HEK293 (cell line): Measurements from ENCODE around the gene PKP4.

Experiments
- BCL6B ChIP-seq: fragments of 450-650 bp; formaldehyde crosslinking; IDR thresholded peaks from 2 replicates; pipeline ENCODE4 v1.5.1; 2017; ENCODE audit warnings: missing biosample characterization, missing genetic modification characterization
- GLIS2 ChIP-seq: fragments of 450-650 bp; formaldehyde crosslinking; IDR thresholded peaks from 2 replicates; pipeline ENCODE4 v1.5.1; 2016; ENCODE audit warnings: missing biosample characterization, missing genetic modification characterization
- PBX3 ChIP-seq: sonication (generic); formaldehyde crosslinking; IDR thresholded peaks from 2 replicates; pipeline ENCODE4 v1.8.1; 2022; ENCODE audit warnings: mild to moderate bottlenecking, moderate library complexity, missing genetic modification reagents
- SCRT1 ChIP-seq: fragments of 450-650 bp; formaldehyde crosslinking; IDR thresholded peaks from 2 replicates; pipeline ENCODE4 v1.5.1; 2016; ENCODE audit warnings: missing biosample characterization, missing genetic modification characterization, borderline replicate concordance
- SETDB1 ChIP-seq: IDR thresholded peaks from one replicate; pipeline ENCODE4 v1.6.1; 2017; ENCODE audit warnings: mild to moderate bottlenecking, low read length, moderate library complexity, mixed read lengths; ENCODE audit not compliant: insufficient read length
- SP3 ChIP-seq: fragments of 450-650 bp; formaldehyde crosslinking; IDR thresholded peaks from 2 replicates; pipeline ENCODE4 v1.5.1; 2016; ENCODE audit warnings: missing biosample characterization, missing genetic modification characterization
- SP7 ChIP-seq: fragments of 450-650 bp; formaldehyde crosslinking; IDR thresholded peaks from 2 replicates; pipeline ENCODE4 v1.5.1; 2016; ENCODE audit warnings: missing biosample characterization, missing genetic modification characterization
- TRIM28 ChIP-seq: IDR thresholded peaks from 2 replicates; pipeline ENCODE4 v1.6.1; 2011; ENCODE audit warnings: low read length, control low read depth, borderline replicate concordance
- ZBTB17 ChIP-seq: fragments of 450-650 bp; formaldehyde crosslinking; IDR thresholded peaks from 2 replicates; pipeline ENCODE4 v1.5.1; 2016; ENCODE audit warnings: missing biosample characterization, missing genetic modification characterization
- ZBTB26 ChIP-seq: fragments of 450-650 bp; formaldehyde crosslinking; optimal IDR thresholded peaks from 2 replicates; pipeline ENCODE3; 2016; ENCODE audit warnings: missing biosample characterization, mild to moderate bottlenecking, missing genetic modification characterization
- ZFP37 ChIP-seq: fragments of 450-650 bp; formaldehyde crosslinking; IDR thresholded peaks from 2 replicates; pipeline ENCODE4 v1.5.1; 2016; ENCODE audit warnings: missing biosample characterization, missing genetic modification characterization
- ZFP41 ChIP-seq: fragments of 450-650 bp; formaldehyde crosslinking; IDR thresholded peaks from 2 replicates; pipeline ENCODE4 v1.5.1; 2016; ENCODE audit warnings: missing biosample characterization, missing genetic modification characterization, borderline replicate concordance
- ZNF112 ChIP-seq: fragments of 450-650 bp; formaldehyde crosslinking; IDR thresholded peaks from 2 replicates; pipeline ENCODE4 v1.5.0; 2017; ENCODE audit warnings: missing biosample characterization, missing genetic modification characterization
- ZNF133 ChIP-seq: fragments of 450-650 bp; formaldehyde crosslinking; IDR thresholded peaks from 2 replicates; pipeline ENCODE4 v1.5.1; 2016; ENCODE audit warnings: missing biosample characterization, missing genetic modification characterization
- ZNF140 ChIP-seq: fragments of 450-650 bp; formaldehyde crosslinking; IDR thresholded peaks from 2 replicates; pipeline ENCODE4 v1.5.1; 2016; ENCODE audit warnings: missing biosample characterization, missing genetic modification characterization
- ZNF23 ChIP-seq: fragments of 450-650 bp; formaldehyde crosslinking; IDR thresholded peaks from 2 replicates; pipeline ENCODE4 v1.5.1; 2016; ENCODE audit warnings: missing biosample characterization, missing genetic modification characterization, borderline replicate concordance
- ZNF302 ChIP-seq: fragments of 450-650 bp; formaldehyde crosslinking; IDR thresholded peaks from 2 replicates; pipeline ENCODE4 v1.5.1; 2016; ENCODE audit warnings: missing biosample characterization, missing genetic modification characterization, low read depth
- ZNF311 ChIP-seq: fragments of 450-650 bp; formaldehyde crosslinking; IDR thresholded peaks from 2 replicates; pipeline ENCODE4 v1.5.1; 2017; ENCODE audit warnings: missing biosample characterization, missing genetic modification characterization, borderline replicate concordance
- ZNF341 ChIP-seq: fragments of 450-650 bp; formaldehyde crosslinking; IDR thresholded peaks from 2 replicates; pipeline ENCODE4; 2016; ENCODE audit warnings: low read depth, missing biosample characterization, missing genetic modification characterization
- ZNF350 ChIP-seq: fragments of 450-650 bp; formaldehyde crosslinking; IDR thresholded peaks from 2 replicates; pipeline ENCODE4 v1.5.0; 2017; ENCODE audit warnings: missing biosample characterization, mild to moderate bottlenecking, missing genetic modification characterization
- ZNF366 ChIP-seq: fragments of 450-650 bp; formaldehyde crosslinking; conservative IDR thresholded peaks from 2 replicates; pipeline ENCODE4 v1.5.1; 2016; ENCODE audit warnings: missing biosample characterization, missing genetic modification characterization
- ZNF391 ChIP-seq: fragments of 450-650 bp; formaldehyde crosslinking; IDR thresholded peaks from 2 replicates; pipeline ENCODE4 v1.5.1; 2016; ENCODE audit warnings: low read depth, missing biosample characterization, missing genetic modification characterization, borderline replicate concordance
- ZNF473 ChIP-seq: fragments of 450-650 bp; formaldehyde crosslinking; IDR thresholded peaks from 2 replicates; pipeline ENCODE4 v1.5.1; 2017; ENCODE audit warnings: missing biosample characterization, missing genetic modification characterization
- ZNF555 ChIP-seq: fragments of 450-650 bp; formaldehyde crosslinking; conservative IDR thresholded peaks from 2 replicates; pipeline ENCODE4 v1.5.1; 2017; ENCODE audit warnings: missing biosample characterization, mild to moderate bottlenecking, missing genetic modification characterization, inconsistent platforms
- ZNF596 ChIP-seq: fragments of 450-650 bp; IDR thresholded peaks from 2 replicates; pipeline ENCODE4 v1.5.0; 2018; ENCODE audit warnings: missing biosample characterization, mild to moderate bottlenecking, missing genetic modification characterization, moderate library complexity
- ZNF654 ChIP-seq: fragments of 450-650 bp; formaldehyde crosslinking; IDR thresholded peaks from 2 replicates; pipeline ENCODE4 v1.5.1; 2016; ENCODE audit warnings: low read depth, missing biosample characterization, missing genetic modification characterization
- ZNF670 ChIP-seq: fragments of 450-650 bp; formaldehyde crosslinking; IDR thresholded peaks from 2 replicates; pipeline ENCODE4 v1.5.1; 2016; ENCODE audit warnings: missing biosample characterization, missing genetic modification characterization, low read depth
- ZNF791 ChIP-seq: fragments of 450-650 bp; formaldehyde crosslinking; IDR thresholded peaks from 2 replicates; pipeline ENCODE4 v1.5.1; 2016; ENCODE audit warnings: missing biosample characterization, missing genetic modification characterization
- ZSCAN5A ChIP-seq: fragments of 450-650 bp; formaldehyde crosslinking; IDR thresholded peaks from 2 replicates; pipeline ENCODE4 v1.5.1; 2016; ENCODE audit warnings: missing biosample characterization, missing genetic modification characterization
- TF ChIP-seq, protein P1 (sequence below): fragments of 450-650 bp; IDR thresholded peaks from 2 replicates; pipeline ENCODE4 v1.5.1; 2018; ENCODE audit warnings: missing biosample characterization, missing genetic modification characterization
- TF ChIP-seq, protein P2 (sequence below): fragments of 450-650 bp; formaldehyde crosslinking; IDR thresholded peaks from 2 replicates; pipeline ENCODE4 v1.5.1; 2017; ENCODE audit warnings: missing biosample characterization, missing genetic modification characterization
- TF ChIP-seq, protein P3 (sequence below): fragments of 450-650 bp; formaldehyde crosslinking; IDR thresholded peaks from 2 replicates; pipeline ENCODE4 v1.5.1; 2016; ENCODE audit warnings: missing biosample characterization, missing genetic modification characterization

PKP4 gene

GRCh38 chr2:158457092-158457825, 507 bp downstream of the PKP4 start (continued):
- TF ChIP-seq, protein P1, sequence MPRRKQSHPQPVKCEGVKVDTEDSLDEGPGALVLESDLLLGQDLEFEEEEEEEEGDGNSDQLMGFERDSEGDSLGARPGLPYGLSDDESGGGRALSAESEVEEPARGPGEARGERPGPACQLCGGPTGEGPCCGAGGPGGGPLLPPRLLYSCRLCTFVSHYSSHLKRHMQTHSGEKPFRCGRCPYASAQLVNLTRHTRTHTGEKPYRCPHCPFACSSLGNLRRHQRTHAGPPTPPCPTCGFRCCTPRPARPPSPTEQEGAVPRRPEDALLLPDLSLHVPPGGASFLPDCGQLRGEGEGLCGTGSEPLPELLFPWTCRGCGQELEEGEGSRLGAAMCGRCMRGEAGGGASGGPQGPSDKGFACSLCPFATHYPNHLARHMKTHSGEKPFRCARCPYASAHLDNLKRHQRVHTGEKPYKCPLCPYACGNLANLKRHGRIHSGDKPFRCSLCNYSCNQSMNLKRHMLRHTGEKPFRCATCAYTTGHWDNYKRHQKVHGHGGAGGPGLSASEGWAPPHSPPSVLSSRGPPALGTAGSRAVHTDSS (tag by site-specific recombination) = no peak
- TF ChIP-seq ZBTB26 (tag by site-specific recombination) = no peak
- TF ChIP-seq SP7 (tag by site-specific recombination) = no peak
- no peak for TF ChIP-seq ZNF23 (tag by site-specific recombination)
- TF ChIP-seq ZNF302 (tag by site-specific recombination) = no peak
- TF ChIP-seq ZSCAN5A (tag by site-specific recombination) = no peak
- no peak for TF ChIP-seq SETDB1
- peak; percentile 50 for TF ChIP-seq SP3 (tag by site-specific recombination)
- TF ChIP-seq ZNF670 (tag by site-specific recombination) = no peak
- no peak for TF ChIP-seq PBX3 (CRISPR knock-in tag)
- TF ChIP-seq ZFP41 (tag by site-specific recombination) = no peak
- no peak for TF ChIP-seq ZNF112 (tag by site-specific recombination)
- TF ChIP-seq ZNF311 = no peak
- TF ChIP-seq ZNF140 (tag by site-specific recombination) = no peak
- TF ChIP-seq ZNF391 (tag by site-specific recombination) = no peak
- no peak for TF ChIP-seq ZNF473 (tag by site-specific recombination)
- no peak for TF ChIP-seq BCL6B (tag by site-specific recombination)
- TF ChIP-seq ZNF555 = no peak
- TF ChIP-seq, protein P2, sequence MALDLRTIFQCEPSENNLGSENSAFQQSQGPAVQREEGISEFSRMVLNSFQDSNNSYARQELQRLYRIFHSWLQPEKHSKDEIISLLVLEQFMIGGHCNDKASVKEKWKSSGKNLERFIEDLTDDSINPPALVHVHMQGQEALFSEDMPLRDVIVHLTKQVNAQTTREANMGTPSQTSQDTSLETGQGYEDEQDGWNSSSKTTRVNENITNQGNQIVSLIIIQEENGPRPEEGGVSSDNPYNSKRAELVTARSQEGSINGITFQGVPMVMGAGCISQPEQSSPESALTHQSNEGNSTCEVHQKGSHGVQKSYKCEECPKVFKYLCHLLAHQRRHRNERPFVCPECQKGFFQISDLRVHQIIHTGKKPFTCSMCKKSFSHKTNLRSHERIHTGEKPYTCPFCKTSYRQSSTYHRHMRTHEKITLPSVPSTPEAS (tag by site-specific recombination) = no peak
- TF ChIP-seq ZFP37 (tag by site-specific recombination) = no peak
- no peak for TF ChIP-seq ZNF133
- TF ChIP-seq ZNF350 (tag by site-specific recombination) = no peak
- peak; percentile 84 for TF ChIP-seq ZNF341 (tag by site-specific recombination)
- no peak for TF ChIP-seq ZNF654
- peak; percentile 74; the same call in 1 of the 2 replicates for TF ChIP-seq GLIS2 (tag by site-specific recombination)
- no peak for TF ChIP-seq ZBTB17 (tag by site-specific recombination)
- TF ChIP-seq, protein P3, sequence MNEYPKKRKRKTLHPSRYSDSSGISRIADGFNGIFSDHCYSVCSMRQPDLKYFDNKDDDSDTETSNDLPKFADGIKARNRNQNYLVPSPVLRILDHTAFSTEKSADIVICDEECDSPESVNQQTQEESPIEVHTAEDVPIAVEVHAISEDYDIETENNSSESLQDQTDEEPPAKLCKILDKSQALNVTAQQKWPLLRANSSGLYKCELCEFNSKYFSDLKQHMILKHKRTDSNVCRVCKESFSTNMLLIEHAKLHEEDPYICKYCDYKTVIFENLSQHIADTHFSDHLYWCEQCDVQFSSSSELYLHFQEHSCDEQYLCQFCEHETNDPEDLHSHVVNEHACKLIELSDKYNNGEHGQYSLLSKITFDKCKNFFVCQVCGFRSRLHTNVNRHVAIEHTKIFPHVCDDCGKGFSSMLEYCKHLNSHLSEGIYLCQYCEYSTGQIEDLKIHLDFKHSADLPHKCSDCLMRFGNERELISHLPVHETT (tag by site-specific recombination) = no peak
- TF ChIP-seq ZNF791 (tag by site-specific recombination) = no peak
- no peak for TF ChIP-seq SCRT1 (tag by site-specific recombination)
- no peak for TF ChIP-seq ZNF366 (tag by site-specific recombination)
- no peak for TF ChIP-seq ZNF596 (tag by site-specific recombination)
- TF ChIP-seq TRIM28 = no peak
